A549 (cell line): Measurements from ENCODE around the gene PTK7. TPM values are rescaled to one million over a fixed set of nuclear protein-coding genes. Genes with fewer than 3 reads are reported as not detected.

ENCODE experiments used
- ATAC-seq, 2 experiments: fragments of 200-7000 bp in 1 of 2; fragments of >200 bp in 1 of 2; cut with Nextera tagmentation in 1 of 2; cut with Tn5 transposase in 1 of 2; 3 replicates each; pipeline versions ENCODE4 v1.8.0 to v1.9.1; 2018 to 2020; ENCODE audit warnings: mild to moderate bottlenecking in 1 of 2, moderate library complexity in 1 of 2
- CTCF ChIA-PET: fragments of 300-600 bp; sonication (Branson Sonifier 250); formaldehyde crosslinking; extraction: SDS; loops from one replicate; lab custom pipeline; 2021; ENCODE audit warnings: antibody characterized with exemption, inconsistent platforms; lab: Yijun Ruan, JAX
- POLR2A ChIA-PET: fragments of 350-600 bp; formaldehyde crosslinking; extraction: SDS; loops from one replicate; lab custom pipeline; 2021; ENCODE audit warnings: antibody characterized with exemption, inconsistent platforms; lab: Yijun Ruan, JAX
- DNase-seq, 2 experiments: peaks; one replicate each; pipeline versions ENCODE4 v3.0.0 to v3.0.0-alpha.2; 2011 to 2016; ENCODE audit warnings: low read depth in 1 of 2, low spot score in 1 of 2
- FAIRE-seq: peaks from 2 replicates; lab custom pipeline; 2011; peaks lifted over from hg19 to GRCh38; lab: Jason Lieb, UNC
- H3K27ac ChIP-seq, 2 experiments: fragments of >200 bp; sonication (Bioruptor Twin); formaldehyde crosslinking; 3 replicates each; pipeline ENCODE4 v1.5.1; 2016 to 2017
- H3K4me1 ChIP-seq: fragments of >200 bp; sonication (Bioruptor Twin); formaldehyde crosslinking; 3 replicates; pipeline ENCODE4 v1.6.1; 2016
- H3K4me2 ChIP-seq: fragments of >200 bp; sonication (Bioruptor Twin); formaldehyde crosslinking; 3 replicates; pipeline ENCODE4 v1.6.1; 2016
- H3K4me3 ChIP-seq: fragments of >200 bp; sonication (Bioruptor Twin); formaldehyde crosslinking; 3 replicates; pipeline ENCODE4 v1.5.1; 2016
- H3K9me3 ChIP-seq: fragments of >200 bp; sonication (Bioruptor Twin); formaldehyde crosslinking; 3 replicates; pipeline ENCODE4 v1.6.1; 2016
- BHLHE40 ChIP-seq: IDR thresholded peaks from 2 replicates; pipeline ENCODE4 v1.6.1; 2012; ENCODE audit warnings: low read depth, low read length, inconsistent platforms
- CBX8 ChIP-seq: fragments of 200-600 bp; sonication (generic); IDR thresholded peaks from 2 replicates; pipeline ENCODE4 v1.6.1; 2016
- CEBPB ChIP-seq, 2 experiments: fragments of >200 bp in 1 of 2; sonication (Bioruptor Twin) in 1 of 2; formaldehyde crosslinking in 1 of 2; IDR thresholded peaks; 2 replicates each; pipeline ENCODE4 v1.6.1; 2012 to 2016
- EP300 ChIP-seq, 2 experiments: fragments of >200 bp; sonication (Bioruptor Twin); formaldehyde crosslinking; IDR thresholded peaks; 2 replicates in 1 of 2; 3 replicates in 1 of 2; pipeline ENCODE4 v1.6.1; 2016 to 2017
- ESRRA ChIP-seq: fragments of 150-350 bp; IDR thresholded peaks from 2 replicates; pipeline ENCODE4 v1.6.1; 2014; ENCODE audit warnings: mild to moderate bottlenecking, low read length, borderline replicate concordance
- FOXS1 ChIP-seq: fragments of 250-450 bp; sonication (Bioruptor Pico); IDR thresholded peaks from 2 replicates; pipeline ENCODE4 v1.5.0; 2020; ENCODE audit warnings: mild to moderate bottlenecking, moderate library complexity
- HDAC2 ChIP-seq: fragments of 200-600 bp; sonication (generic); IDR thresholded peaks from 2 replicates; pipeline ENCODE4 v1.6.1; 2016
- HOXB5 ChIP-seq: fragments of 250-450 bp; sonication (Bioruptor Pico); IDR thresholded peaks from 2 replicates; pipeline ENCODE4 v1.5.0; 2020; ENCODE audit warnings: mild to moderate bottlenecking, moderate library complexity
- KDM1A ChIP-seq: fragments of 200-600 bp; sonication (generic); IDR thresholded peaks from 2 replicates; pipeline ENCODE4 v1.6.1; 2016; ENCODE audit warnings: low read depth, mild to moderate bottlenecking
- MYC ChIP-seq: IDR thresholded peaks from 2 replicates; pipeline ENCODE4 v1.6.1; 2012; ENCODE audit warnings: mild to moderate bottlenecking, inconsistent platforms, low read length, improper control_type of control experiment, borderline replicate concordance
- NPAS2 ChIP-seq: fragments of 250-450 bp; sonication (Bioruptor Pico); IDR thresholded peaks from 2 replicates; pipeline ENCODE4 v1.8.0; 2022; ENCODE audit warnings: mild to moderate bottlenecking, moderate library complexity, borderline replicate concordance
- PHF8 ChIP-seq: fragments of 200-600 bp; sonication (generic); IDR thresholded peaks from 2 replicates; pipeline ENCODE4 v1.6.1; 2016; ENCODE audit warnings: low read depth, mild to moderate bottlenecking, antibody characterized with exemption, moderate library complexity, borderline replicate concordance
- POLR2A ChIP-seq: IDR thresholded peaks from 2 replicates; pipeline ENCODE4 v1.6.1; 2012; ENCODE audit warnings: mild to moderate bottlenecking, low read length
- POLR2AphosphoS2 ChIP-seq: conservative IDR thresholded peaks from 2 replicates; pipeline ENCODE4 v1.6.1; 2012; ENCODE audit warnings: low read length, improper control_type of control experiment, inconsistent platforms
- RARB ChIP-seq: fragments of 250-450 bp; sonication (Bioruptor Pico); IDR thresholded peaks from 2 replicates; pipeline ENCODE4 v1.8.0; 2021; ENCODE audit warnings: mild to moderate bottlenecking, moderate library complexity
- SMC3 ChIP-seq: fragments of >200 bp; sonication (Bioruptor Twin); formaldehyde crosslinking; IDR thresholded peaks from 3 replicates; pipeline ENCODE4 v1.6.1; 2018; ENCODE audit warnings: inconsistent platforms
- SREBF2 ChIP-seq: fragments of 450-650 bp; IDR thresholded peaks from 2 replicates; pipeline ENCODE4 v1.6.1; 2014; ENCODE audit warnings: mild to moderate bottlenecking, moderate library complexity
- ZFP36 ChIP-seq: fragments of 450-650 bp; IDR thresholded peaks from 2 replicates; pipeline ENCODE4 v1.6.1; 2014; ENCODE audit warnings: borderline replicate concordance; ENCODE audit not compliant: partially characterized antibody
- ZSCAN20 ChIP-seq: fragments of 250-450 bp; sonication (Bioruptor Pico); IDR thresholded peaks from 2 replicates; pipeline ENCODE4 v1.8.0; 2022; ENCODE audit warnings: mild to moderate bottlenecking, moderate library complexity
- WGBS: methylation state at CpG from one replicate; pipeline ENCODE4 v1.1.6; 2017; ENCODE audit errors: missing lambda C conversion rate; 5-methylcytosine and 5-hydroxymethylcytosine counted together
- polyA plus RNA-seq, 4 experiments: library from polyadenylated mRNA; depleted of rRNA in 3 of 4; stranded (reverse); fragments of >200 nt; fragmentation: RNase III in 1 of 4; extraction: RNeasy Plus Mini Kit Qiagen cat#74134 plus additional on column Dnase treatment in 1 of 4; gene quantifications; 2 replicates in 3 of 4; 3 replicates in 1 of 4; pipeline ENCODE4 v1.2.3, GENCODE V29; 2011 to 2017
- TF ChIP-seq, protein P1 (sequence below): fragments of >200 bp; sonication (Bioruptor Twin); formaldehyde crosslinking; IDR thresholded peaks from 3 replicates; pipeline ENCODE4 v1.5.1; 2016
- TF ChIP-seq, protein P2 (sequence below): IDR thresholded peaks from 2 replicates; pipeline ENCODE4 v1.6.1; 2012; ENCODE audit warnings: low read depth, borderline replicate concordance
- TF ChIP-seq, protein P3 (sequence below): IDR thresholded peaks from 2 replicates; pipeline ENCODE4 v1.6.1; 2012
- TF ChIP-seq, protein P4 (sequence below): fragments of 450-650 bp; IDR thresholded peaks from 2 replicates; pipeline ENCODE4 v1.6.1; 2014; ENCODE audit warnings: antibody characterized with exemption

PTK7 gene
- polyA plus RNA-seq, 2 of the 4 experiments (the other 2 are of a cell fraction): 2.8 to 5.6 TPM

DNA sequence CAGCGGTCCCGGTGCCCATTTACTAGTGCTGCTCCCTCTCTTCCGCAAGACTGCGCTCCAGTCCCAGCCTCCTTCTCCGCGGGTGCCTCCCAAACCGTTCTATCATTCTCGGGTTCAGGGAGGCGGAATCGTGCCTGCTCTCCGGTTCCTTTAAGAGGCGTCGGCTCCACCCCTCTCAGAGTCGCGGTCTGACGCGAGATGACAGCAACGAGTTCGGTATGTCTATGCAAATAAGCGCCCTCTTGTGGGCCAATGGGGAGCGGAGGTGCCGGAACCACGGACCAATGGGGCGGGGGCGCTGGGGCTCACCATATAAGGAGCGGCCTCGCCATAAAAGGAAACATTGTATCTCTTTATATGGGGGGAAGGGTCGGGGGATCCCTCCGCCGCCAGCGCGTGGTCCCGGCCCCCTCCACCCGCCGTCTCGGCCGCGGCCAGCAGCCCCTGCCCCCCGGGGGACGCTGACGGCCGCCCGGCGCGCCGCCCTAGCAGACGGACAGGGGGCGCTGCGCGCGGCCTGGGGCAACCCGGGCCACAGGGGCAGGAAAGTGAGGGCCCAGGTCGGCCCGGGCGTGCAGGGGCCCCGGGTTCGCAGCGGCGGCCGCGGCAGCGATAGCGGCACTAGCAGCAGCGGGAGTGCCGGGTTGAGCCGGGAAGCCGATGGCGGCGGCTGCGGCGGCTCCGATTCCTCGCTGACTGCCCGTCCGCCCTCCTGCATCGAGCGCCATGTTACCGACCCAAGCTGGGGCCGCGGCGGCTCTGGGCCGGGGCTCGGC is 95.0 kb downstream of the PTK7 start, which contains the start of gene SRF (continued):
- no peak for TF ChIP-seq NPAS2 (CRISPR knock-in tag)
- peak; percentile 72 for TF ChIP-seq MYC
- TF ChIP-seq, protein P1, sequence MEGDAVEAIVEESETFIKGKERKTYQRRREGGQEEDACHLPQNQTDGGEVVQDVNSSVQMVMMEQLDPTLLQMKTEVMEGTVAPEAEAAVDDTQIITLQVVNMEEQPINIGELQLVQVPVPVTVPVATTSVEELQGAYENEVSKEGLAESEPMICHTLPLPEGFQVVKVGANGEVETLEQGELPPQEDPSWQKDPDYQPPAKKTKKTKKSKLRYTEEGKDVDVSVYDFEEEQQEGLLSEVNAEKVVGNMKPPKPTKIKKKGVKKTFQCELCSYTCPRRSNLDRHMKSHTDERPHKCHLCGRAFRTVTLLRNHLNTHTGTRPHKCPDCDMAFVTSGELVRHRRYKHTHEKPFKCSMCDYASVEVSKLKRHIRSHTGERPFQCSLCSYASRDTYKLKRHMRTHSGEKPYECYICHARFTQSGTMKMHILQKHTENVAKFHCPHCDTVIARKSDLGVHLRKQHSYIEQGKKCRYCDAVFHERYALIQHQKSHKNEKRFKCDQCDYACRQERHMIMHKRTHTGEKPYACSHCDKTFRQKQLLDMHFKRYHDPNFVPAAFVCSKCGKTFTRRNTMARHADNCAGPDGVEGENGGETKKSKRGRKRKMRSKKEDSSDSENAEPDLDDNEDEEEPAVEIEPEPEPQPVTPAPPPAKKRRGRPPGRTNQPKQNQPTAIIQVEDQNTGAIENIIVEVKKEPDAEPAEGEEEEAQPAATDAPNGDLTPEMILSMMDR: peak; percentile 64
- no peak for TF ChIP-seq ESRRA
- TF ChIP-seq PHF8: peak; percentile 59; the same call in 1 of the 2 replicates
- no peak for TF ChIP-seq CEBPB (IDR thresholded peaks at IDR 0.05)
- TF ChIP-seq HOXB5: no peak
- TF ChIP-seq SREBF2: no peak
- no peak for TF ChIP-seq POLR2AphosphoS2
- TF ChIP-seq ZSCAN20: no peak
- TF ChIP-seq KDM1A: no peak
- TF ChIP-seq CBX8: no peak
- TF ChIP-seq ZFP36: peak; percentile 53

DNA sequence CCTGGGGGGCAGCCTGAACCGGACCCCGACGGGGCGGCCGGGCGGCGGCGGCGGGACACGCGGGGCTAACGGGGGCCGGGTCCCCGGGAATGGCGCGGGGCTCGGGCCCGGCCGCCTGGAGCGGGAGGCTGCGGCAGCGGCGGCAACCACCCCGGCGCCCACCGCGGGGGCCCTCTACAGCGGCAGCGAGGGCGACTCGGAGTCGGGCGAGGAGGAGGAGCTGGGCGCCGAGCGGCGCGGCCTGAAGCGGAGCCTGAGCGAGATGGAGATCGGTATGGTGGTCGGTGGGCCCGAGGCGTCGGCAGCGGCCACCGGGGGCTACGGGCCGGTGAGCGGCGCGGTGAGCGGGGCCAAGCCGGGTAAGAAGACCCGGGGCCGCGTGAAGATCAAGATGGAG is 95.6 kb downstream of the PTK7 start:
- ATAC-seq: no peak
- ChIA-PET POLR2A (interaction anchor here (1.0 to 1.6 kb wide), 2 partner anchors 10 to 22 kb away, joined by 3 read pairs; partner anchors contain the start of gene CUL9), CTCF (interaction anchor here (0.7 to 1.4 kb wide), 7 partner anchors 9 to 348 kb away, joined by 3 to 12 read pairs (median 3); partner anchors contain the start of gene CUL9)

More for the DNA sequence above, 95.6 kb downstream of the PTK7 start:
- peaks cover 30% of the 10 kb centered on the region for H3K4me1 ChIP-seq
- peak overlapping the region; percentile 92 for H3K4me3 ChIP-seq
- H3K27ac ChIP-seq: peak overlapping the region; percentile 92 to 100
- no peaks in the 10 kb centered on the region for H3K9me3 ChIP-seq
- DNase-seq: no peak
- WGBS: no CpG with 5 or more reads among the region's 57 CpGs
- no peak for FAIRE-seq
- H3K4me2 ChIP-seq: peak overlapping the region; percentile 93
- TF ChIP-seq, protein P2, sequence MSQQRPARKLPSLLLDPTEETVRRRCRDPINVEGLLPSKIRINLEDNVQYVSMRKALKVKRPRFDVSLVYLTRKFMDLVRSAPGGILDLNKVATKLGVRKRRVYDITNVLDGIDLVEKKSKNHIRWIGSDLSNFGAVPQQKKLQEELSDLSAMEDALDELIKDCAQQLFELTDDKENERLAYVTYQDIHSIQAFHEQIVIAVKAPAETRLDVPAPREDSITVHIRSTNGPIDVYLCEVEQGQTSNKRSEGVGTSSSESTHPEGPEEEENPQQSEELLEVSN: no peak
- TF ChIP-seq BHLHE40: no peak
- TF ChIP-seq CBX8: no peak
- TF ChIP-seq, protein P3, sequence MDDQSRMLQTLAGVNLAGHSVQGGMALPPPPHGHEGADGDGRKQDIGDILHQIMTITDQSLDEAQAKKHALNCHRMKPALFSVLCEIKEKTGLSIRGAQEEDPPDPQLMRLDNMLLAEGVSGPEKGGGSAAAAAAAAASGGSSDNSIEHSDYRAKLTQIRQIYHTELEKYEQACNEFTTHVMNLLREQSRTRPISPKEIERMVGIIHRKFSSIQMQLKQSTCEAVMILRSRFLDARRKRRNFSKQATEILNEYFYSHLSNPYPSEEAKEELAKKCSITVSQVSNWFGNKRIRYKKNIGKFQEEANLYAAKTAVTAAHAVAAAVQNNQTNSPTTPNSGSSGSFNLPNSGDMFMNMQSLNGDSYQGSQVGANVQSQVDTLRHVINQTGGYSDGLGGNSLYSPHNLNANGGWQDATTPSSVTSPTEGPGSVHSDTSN: no peak
- no peak for TF ChIP-seq FOXS1
- TF ChIP-seq HDAC2: no peak
- no peak for TF ChIP-seq NPAS2 (CRISPR knock-in tag)
- TF ChIP-seq KDM1A: no peak
- TF ChIP-seq, protein P4, sequence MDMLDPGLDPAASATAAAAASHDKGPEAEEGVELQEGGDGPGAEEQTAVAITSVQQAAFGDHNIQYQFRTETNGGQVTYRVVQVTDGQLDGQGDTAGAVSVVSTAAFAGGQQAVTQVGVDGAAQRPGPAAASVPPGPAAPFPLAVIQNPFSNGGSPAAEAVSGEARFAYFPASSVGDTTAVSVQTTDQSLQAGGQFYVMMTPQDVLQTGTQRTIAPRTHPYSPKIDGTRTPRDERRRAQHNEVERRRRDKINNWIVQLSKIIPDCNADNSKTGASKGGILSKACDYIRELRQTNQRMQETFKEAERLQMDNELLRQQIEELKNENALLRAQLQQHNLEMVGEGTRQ: no peak
- no peak for TF ChIP-seq RARB (CRISPR knock-in tag)
- TF ChIP-seq SMC3: no peak
- no peak for TF ChIP-seq EP300 (IDR thresholded peaks at IDR 0.05)
- no peak for TF ChIP-seq PHF8
- TF ChIP-seq POLR2A: no peak
- TF ChIP-seq, all 56 proteins: peak for 0
